ENCODE data around the gene PODXL2. TPM values are rescaled to one million over a fixed set of nuclear protein-coding genes. Genes with fewer than 3 reads are reported as not detected.

PODXL2 gene
- total and polyA plus RNA-seq, 2 of the 8 experiments (the other 6 are each of a cell fraction or from before 2014, with no cell fraction given): 27.6 to 31.6 TPM

- no peak overlapping the region for H3K4me2 ChIP-seq (ENCODE audit: insufficient read depth in 1 of 2, low read depth in 2 of 2, low read length in 2 of 2)
- H3K56ac ChIP-seq (replicated peaks; ENCODE audit: insufficient read length, low read depth, low read length): no peak overlapping the region
- ChIA-PET CTCF (ENCODE audit: partially characterized antibody) (interaction anchor here (0.6 to 9.6 kb wide), 8 partner anchors 10 to 334 kb away, joined by 3 to 172 read pairs (median 12); partner anchors contain the start of gene MGLL), POLR2A (ENCODE audit: partially characterized antibody) (interaction anchor here (1.4 kb wide), 1 partner anchor 79 kb away, joined by 5 read pairs; the partner anchor contains the start of gene MCM2)
- no peak overlapping the region for H2BK120ac ChIP-seq (replicated peaks; ENCODE audit: low read depth, low read length)
- H2AK5ac ChIP-seq (ENCODE audit: low read depth, low read length): no peak overlapping the region
- H3K23me2 ChIP-seq (ENCODE audit: low read depth, low read length): peaks cover 7% of the 10 kb centered on the region; the same call in 1 of the 2 replicates
- H4K8ac ChIP-seq (ENCODE audit: extremely low read depth, insufficient read depth, low read length): peak overlapping the region; percentile 19; the same call in 1 of the 2 replicates
- no peak overlapping the region for H3K4ac ChIP-seq (replicated peaks; ENCODE audit: insufficient read length, low read depth, low read length)
- H4K5ac ChIP-seq (ENCODE audit: insufficient read length, low read depth, low read length): no peak overlapping the region
- WGBS, 2 experiments (ENCODE audit: extremely low coverage in 1 of 2, insufficient coverage in 1 of 2, insufficient read length in 1 of 2, insufficient replicate concordance in 2 of 2, low coverage in 1 of 2, low lambda C conversion rate in 2 of 2, missing lambda C conversion rate in 1 of 2): 76% methylated on average over 17 of the region's 17 CpGs; no CpG with 5 or more reads in 1 of the 2 experiments
- no peaks in the 10 kb centered on the region; a peak in 2 of 7 replicates for H3K27me3 ChIP-seq (replicated peaks in 1 of 4; ENCODE audit: control insufficient read depth in 3 of 4, extremely low read depth in 1 of 4, insufficient read depth in 3 of 4, low read length in 3 of 4)
- H2BK15ac ChIP-seq (ENCODE audit: low read length): no peak overlapping the region
- peaks cover 0 to 2% of the 10 kb centered on the region in 2 experiments for H4K20me1 ChIP-seq (replicated peaks in 1 of 2; ENCODE audit: control insufficient read depth in 1 of 2, insufficient read depth in 2 of 2, low read length in 2 of 2)
- DNase-seq (ENCODE audit: low read depth in 1 of 2, low spot score in 2 of 2) (peak in 1 of 2 experiments; percentile 39), FAIRE-seq (no peak)
- H2BK12ac ChIP-seq (ENCODE audit: low read depth, low read length): no peak overlapping the region
- no peak overlapping the region for H2AFZ ChIP-seq (ENCODE audit: low read length)
- H3K79me1 ChIP-seq (ENCODE audit: low read depth, low read length): no peaks in the 10 kb centered on the region
- no peak overlapping the region for H3K9ac ChIP-seq (replicated peaks in 1 of 4; ENCODE audit: extremely low read depth in 1 of 4, low read depth in 3 of 4, low read length in 3 of 4)
- no peak overlapping the region for H2BK20ac ChIP-seq (ENCODE audit: low read length)
- H3K36me3 ChIP-seq (ENCODE audit: control insufficient read depth in 2 of 4, insufficient read depth in 4 of 4, low read length in 3 of 4): no peaks in the 10 kb centered on the region
- no peaks in the 10 kb centered on the region for H3K79me2 ChIP-seq (ENCODE audit: control insufficient read depth in 1 of 2, insufficient read depth in 2 of 2, low read length in 2 of 2)
- H3K4me1 ChIP-seq (replicated peaks in 1 of 4; ENCODE audit: control insufficient read depth in 3 of 4, insufficient read depth in 4 of 4, low read length in 3 of 4): peaks cover 0 to 13% (median 9%) of the 10 kb centered on the region in 4 experiments; a peak in 6 of 7 replicates
- no peak overlapping the region for H2BK5ac ChIP-seq (ENCODE audit: low read depth, low read length)
- no peak overlapping the region for H4K91ac ChIP-seq (replicated peaks; ENCODE audit: insufficient read length, low read length)
- H3K4me3 ChIP-seq (ENCODE audit: extremely low read depth in 1 of 4, insufficient read depth in 2 of 4, low read depth in 3 of 4, low read length in 4 of 4): no peak overlapping the region
- H3K9me3 ChIP-seq (ENCODE audit: insufficient read depth in 2 of 2, low read depth in 1 of 2, low read length in 1 of 2): no peaks in the 10 kb centered on the region
- no peak overlapping the region for H3K27ac ChIP-seq (ENCODE audit: low read depth, low read length)
- H3K23ac ChIP-seq (ENCODE audit: insufficient read length): no peak overlapping the region
- no peak overlapping the region for H3K18ac ChIP-seq (ENCODE audit: extremely low read depth, low read length)
- no peak overlapping the region for H3K14ac ChIP-seq (ENCODE audit: insufficient read length)
- TF ChIP-seq SP2 (IDR thresholded peaks at IDR 0.05; ENCODE audit: low read length) (no peak), SIX5 (IDR thresholded peaks at IDR 0.05; ENCODE audit: low read depth, low read length) (no peak), CEBPB (IDR thresholded peaks at IDR 0.05; ENCODE audit: low read depth, low read length) (no peak), ATF2 (IDR thresholded peaks at IDR 0.05; ENCODE audit: low read length) (no peak), POLR2A (IDR thresholded peaks at IDR 0.05; ENCODE audit: control extremely low read depth in 1 of 2, low read depth in 2 of 2, low read length in 2 of 2) (no peak), TBP (IDR thresholded peaks at IDR 0.05; ENCODE audit: low read depth, low read length) (no peak), SIRT6 (IDR thresholded peaks at IDR 0.05; ENCODE audit: low read length) (no peak), EGR1 (IDR thresholded peaks at IDR 0.05; ENCODE audit: borderline replicate concordance, low read depth, low read length) (no peak), BRCA1 (IDR thresholded peaks at IDR 0.05; ENCODE audit: low read depth, low read length) (no peak), EZH2 (IDR thresholded peaks at IDR 0.05; ENCODE audit: low read depth, low read length, severe bottlenecking) (no peak), CBX8 (IDR thresholded peaks at IDR 0.05; ENCODE audit: borderline replicate concordance, low read depth, low read length) (no peak), HDAC6 (IDR thresholded peaks at IDR 0.05; ENCODE audit: low read depth, low read length) (no peak)
Measured at GRCh38 chr3:127677541-127678314, 48.7 kb downstream of the PODXL2 start.

Measured in H1 (cell line).